ENCODE data around the gene TADA3.

DNA sequence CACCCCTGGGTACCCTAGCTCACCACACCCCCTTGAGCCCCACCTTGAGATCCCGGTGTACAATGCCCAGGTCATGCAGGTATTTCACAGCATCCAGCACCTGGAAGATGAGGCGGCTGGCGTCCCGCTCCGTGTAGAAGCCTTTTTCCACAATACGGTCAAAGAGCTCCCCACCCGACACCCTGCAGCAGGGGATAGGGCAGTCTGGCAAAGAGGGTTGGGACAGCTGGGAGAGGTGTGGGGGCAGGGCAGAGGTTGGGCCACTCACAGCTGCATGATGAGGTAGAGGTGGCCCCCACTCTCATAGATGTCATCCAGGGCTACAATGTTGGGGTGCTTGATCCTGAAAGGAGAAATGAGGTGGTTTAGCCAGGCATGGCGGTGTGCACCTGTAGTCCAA, 29.4 kb downstream of the TADA3 start:
- TF ChIP-seq POLR2A (IDR thresholded peaks at IDR 0.05) = no peak
- TF ChIP-seq, protein P1, sequence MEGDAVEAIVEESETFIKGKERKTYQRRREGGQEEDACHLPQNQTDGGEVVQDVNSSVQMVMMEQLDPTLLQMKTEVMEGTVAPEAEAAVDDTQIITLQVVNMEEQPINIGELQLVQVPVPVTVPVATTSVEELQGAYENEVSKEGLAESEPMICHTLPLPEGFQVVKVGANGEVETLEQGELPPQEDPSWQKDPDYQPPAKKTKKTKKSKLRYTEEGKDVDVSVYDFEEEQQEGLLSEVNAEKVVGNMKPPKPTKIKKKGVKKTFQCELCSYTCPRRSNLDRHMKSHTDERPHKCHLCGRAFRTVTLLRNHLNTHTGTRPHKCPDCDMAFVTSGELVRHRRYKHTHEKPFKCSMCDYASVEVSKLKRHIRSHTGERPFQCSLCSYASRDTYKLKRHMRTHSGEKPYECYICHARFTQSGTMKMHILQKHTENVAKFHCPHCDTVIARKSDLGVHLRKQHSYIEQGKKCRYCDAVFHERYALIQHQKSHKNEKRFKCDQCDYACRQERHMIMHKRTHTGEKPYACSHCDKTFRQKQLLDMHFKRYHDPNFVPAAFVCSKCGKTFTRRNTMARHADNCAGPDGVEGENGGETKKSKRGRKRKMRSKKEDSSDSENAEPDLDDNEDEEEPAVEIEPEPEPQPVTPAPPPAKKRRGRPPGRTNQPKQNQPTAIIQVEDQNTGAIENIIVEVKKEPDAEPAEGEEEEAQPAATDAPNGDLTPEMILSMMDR (IDR thresholded peaks at IDR 0.05) = no peak
- no peak for TF ChIP-seq POLR2AphosphoS5 (IDR thresholded peaks at IDR 0.05)

Data from breast epithelium (tissue), 3 donors.